Ascending aorta (tissue), 2 donors: ENCODE results near the gene OR5AK2. TPM values are rescaled to one million over a fixed set of nuclear protein-coding genes. Genes with fewer than 3 reads are reported as not detected.

Source experiments
- DNase-seq, 2 donors: peaks; one replicate each; pipeline ENCODE4 v3.0.0-alpha.2; 2019; ENCODE audit warnings: low spot score in 2 of 2
- H3K27ac ChIP-seq, 2 donors: fragments of 200-600 bp; sonication (generic); one replicate each; pipeline ENCODE4 v1.5.1; 2016 to 2017; ENCODE audit warnings: mild to moderate bottlenecking in 1 of 2
- H3K27me3 ChIP-seq: fragments of 200-600 bp; sonication (generic); one replicate; pipeline ENCODE4 v1.5.1; 2017
- H3K36me3 ChIP-seq, 2 donors: fragments of 200-600 bp; sonication (generic); one replicate each; pipeline ENCODE4 v1.5.1; 2016
- H3K4me1 ChIP-seq, 2 donors: fragments of 200-600 bp; sonication (generic); one replicate each; pipeline ENCODE4 v1.5.1; 2016 to 2017; ENCODE audit warnings: mild to moderate bottlenecking in 1 of 2
- H3K4me3 ChIP-seq, 2 donors: fragments of 200-600 bp; sonication (generic); one replicate each; pipeline ENCODE4 v1.5.1; 2016 to 2017; ENCODE audit warnings: mild to moderate bottlenecking in 1 of 2
- H3K9me3 ChIP-seq, 2 donors: fragments of 200-600 bp; sonication (generic); one replicate each; pipeline ENCODE4 v1.5.1; 2016
- CTCF ChIP-seq, 3 experiments: fragments of 200-600 bp in 2 of 3; fragments of 450-650 bp in 1 of 3; sonication (generic) in 2 of 3; IDR thresholded peaks; one replicate each; pipeline ENCODE4 v1.5.1; 2016 to 2019; ENCODE audit warnings: antibody characterized with exemption in 3 of 3, mild to moderate bottlenecking in 1 of 3, moderate library complexity in 1 of 3
- intact Hi-C: fragments of 100-400 bp; cut with DNase I; formaldehyde crosslinking; loops from one replicate; pipeline ENCODE4 v1.15.1; 2023
- total RNA-seq: library from RNA; depleted of rRNA; stranded (reverse); fragments of >200 nt; gene quantifications from one replicate; pipeline ENCODE4 v1.1.0, GENCODE V29; 2016

Gene OR5AK2
- total RNA-seq, 1 donor from 2014 or later, result not detected

GRCh38 chr11:56967726-56968125 is 21.0 kb upstream of the OR5AK2 start:
- Histone ChIP-seq H3K36me3 (no peaks in the 10 kb centered on the region), H3K27ac (no peak overlapping the region), H3K9me3 (peaks cover 0 to 7% of the 10 kb centered on the region in 2 donors), H3K4me3 (no peak overlapping the region), H3K27me3 (no peaks in the 10 kb centered on the region), H3K4me1 (no peaks in the 10 kb centered on the region)
- DNase-seq, result no peak
- no peak for TF ChIP-seq CTCF (IDR thresholded peaks at IDR 0.05)
- intact Hi-C loops, result no loop called here

GRCh38 chr11:56968524-56968923 is 20.2 kb upstream of the OR5AK2 start:
- no peak for DNase-seq
- Histone ChIP-seq H3K4me3 (no peak overlapping the region), H3K9me3 (peaks cover 0 to 7% of the 10 kb centered on the region in 2 donors), H3K27me3 (no peaks in the 10 kb centered on the region), H3K36me3 (no peaks in the 10 kb centered on the region), H3K4me1 (no peaks in the 10 kb centered on the region), H3K27ac (no peak overlapping the region)
- intact Hi-C loops, result no loop called here
- TF ChIP-seq CTCF (IDR thresholded peaks at IDR 0.05), result no peak

- no peak overlapping the region for H3K27ac ChIP-seq
- no peak for TF ChIP-seq CTCF (IDR thresholded peaks at IDR 0.05)
- H3K4me1 ChIP-seq, result no peaks in the 10 kb centered on the region
- no peaks in the 10 kb centered on the region for H3K36me3 ChIP-seq
- no peak overlapping the region for H3K4me3 ChIP-seq
- no peaks in the 10 kb centered on the region for H3K9me3 ChIP-seq
- no peaks in the 10 kb centered on the region for H3K27me3 ChIP-seq
- intact Hi-C loops, result no loop called here
- no peak for DNase-seq
Measured at GRCh38 chr11:56977314-56977713, 11.4 kb upstream of the OR5AK2 start.

- Histone ChIP-seq H3K27me3 (no peaks in the 10 kb centered on the region), H3K4me1 (no peaks in the 10 kb centered on the region), H3K9me3 (peaks cover 0 to 6% of the 10 kb centered on the region in 2 donors), H3K36me3 (no peaks in the 10 kb centered on the region), H3K27ac (no peak overlapping the region), H3K4me3 (no peak overlapping the region)
- no peak for DNase-seq
- TF ChIP-seq CTCF (IDR thresholded peaks at IDR 0.05), result no peak
- intact Hi-C loops, result no loop called here
Measured at GRCh38 chr11:56990702-56991101, 2.0 kb downstream of the OR5AK2 start.

GRCh38 chr11:56994532-56994931 is 5.8 kb downstream of the OR5AK2 start:
- intact Hi-C loops, result no loop called here
- H3K27me3 ChIP-seq, result no peaks in the 10 kb centered on the region
- no peak overlapping the region for H3K4me3 ChIP-seq
- no peaks in the 10 kb centered on the region for H3K4me1 ChIP-seq
- no peak for TF ChIP-seq CTCF (IDR thresholded peaks at IDR 0.05)
- no peak for DNase-seq
- no peak overlapping the region for H3K27ac ChIP-seq
- peaks cover 0 to 6% of the 10 kb centered on the region in 2 donors for H3K9me3 ChIP-seq
- H3K36me3 ChIP-seq, result no peaks in the 10 kb centered on the region
